Prostate gland (tissue), 2 donors: ENCODE results near the gene EEA1. TPM values are rescaled to one million over a fixed set of nuclear protein-coding genes. Genes with fewer than 3 reads are reported as not detected.

ENCODE experiments used
- DNase-seq: peaks from one replicate; pipeline ENCODE4 v3.0.0-alpha.2; 2019; ENCODE audit warnings: low spot score
- H3K27ac ChIP-seq, 2 donors: fragments of 200-600 bp; sonication (generic); 2 replicates each; pipeline ENCODE4 v1.5.1; 2017 to 2019
- H3K27me3 ChIP-seq: fragments of 200-600 bp; sonication (generic); replicated peaks from 2 replicates; pipeline ENCODE4 v1.5.1; 2019; ENCODE audit not compliant: insufficient read depth
- H3K36me3 ChIP-seq, 2 donors: fragments of 200-600 bp; sonication (generic); 1 replicate in 1 of 2; 2 replicates in 1 of 2; pipeline versions ENCODE4 v1.5.1 to v1.8.1; 2017 to 2019
- H3K4me1 ChIP-seq: fragments of 200-600 bp; sonication (generic); replicated peaks from 2 replicates; pipeline ENCODE4 v1.5.1; 2019
- H3K4me3 ChIP-seq, 2 donors: fragments of 200-600 bp; sonication (generic); 2 replicates each; pipeline ENCODE4 v1.5.1; 2017 to 2019
- H3K9me3 ChIP-seq: fragments of 200-600 bp; sonication (generic); 2 replicates; pipeline ENCODE4 v1.5.1; 2017
- CTCF ChIP-seq, 4 experiments: fragments of 200-600 bp in 2 of 4; fragments of 450-650 bp in 2 of 4; sonication (generic) in 2 of 4; IDR thresholded peaks; 1 replicate in 3 of 4; 2 replicates in 1 of 4; pipeline ENCODE4 v1.5.1; 2016 to 2019; ENCODE audit warnings: antibody characterized with exemption in 4 of 4, mild to moderate bottlenecking in 2 of 4, moderate library complexity in 2 of 4
- POLR2A ChIP-seq: fragments of 450-650 bp; IDR thresholded peaks from one replicate; pipeline ENCODE4 v1.6.1; 2016; ENCODE audit warnings: antibody characterized with exemption, mild to moderate bottlenecking
- POLR2AphosphoS5 ChIP-seq: sonication (generic); formaldehyde crosslinking; IDR thresholded peaks from one replicate; pipeline ENCODE4 v1.6.1; 2017; ENCODE audit warnings: antibody characterized with exemption
- WGBS: methylation state at CpG from one replicate; pipeline ENCODE4 v1.1.5; 2018; 5-methylcytosine and 5-hydroxymethylcytosine counted together
- intact Hi-C: fragments of 100-400 bp; cut with DNase I; formaldehyde crosslinking; loops from one replicate; pipeline ENCODE4 v1.14.2; 2022
- total RNA-seq, 2 donors: library from RNA; depleted of rRNA; stranded (reverse); fragments of >200 nt; gene quantifications; one replicate each; pipeline ENCODE4 v1.1.0, GENCODE V29; 2016

The EEA1 gene
- total RNA-seq, 2 donors from 2014 or later = 18.6 to 22.6 TPM

GRCh38 chr12:92879698-92880322 lies 49.3 kb downstream of the EEA1 start:
- intact Hi-C loops = no loop called here
- no peak for DNase-seq

GRCh38 chr12:92877904-92878303 lies 51.2 kb downstream of the EEA1 start:
- H3K9me3 ChIP-seq = no peaks in the 10 kb centered on the region
- 91% methylated on average over 1 of the region's 1 CpG for WGBS
- no peak overlapping the region for H3K27ac ChIP-seq
- H3K4me1 ChIP-seq = no peaks in the 10 kb centered on the region
- no peaks in the 10 kb centered on the region for H3K36me3 ChIP-seq
- no peaks in the 10 kb centered on the region for H3K27me3 ChIP-seq
- intact Hi-C loops = no loop called here
- TF ChIP-seq CTCF (IDR thresholded peaks at IDR 0.05) (no peak), POLR2A (no peak), POLR2AphosphoS5 (no peak)
- DNase-seq = no peak
- no peak overlapping the region for H3K4me3 ChIP-seq

More at GRCh38 chr12:92879698-92880322, 49.3 kb downstream of the EEA1 start:
- Histone ChIP-seq H3K4me3 (no peak overlapping the region), H3K9me3 (no peaks in the 10 kb centered on the region), H3K27me3 (no peaks in the 10 kb centered on the region), H3K27ac (no peak overlapping the region), H3K4me1 (no peaks in the 10 kb centered on the region), H3K36me3 (no peaks in the 10 kb centered on the region)
- no peak for TF ChIP-seq POLR2A
- no peak for TF ChIP-seq CTCF (IDR thresholded peaks at IDR 0.05)
- no peak for TF ChIP-seq POLR2AphosphoS5
- 88% methylated on average over 2 of the region's 2 CpGs for whole genome bisulfite sequencing

GRCh38 chr12:92876496-92876895 lies 52.6 kb downstream of the EEA1 start:
- intact Hi-C loops = no loop called here
- Histone ChIP-seq H3K9me3 (no peaks in the 10 kb centered on the region), H3K36me3 (no peaks in the 10 kb centered on the region), H3K4me3 (no peak overlapping the region), H3K27ac (no peak overlapping the region), H3K27me3 (no peaks in the 10 kb centered on the region), H3K4me1 (no peaks in the 10 kb centered on the region)
- no peak for DNase-seq
- TF ChIP-seq POLR2A (no peak), POLR2AphosphoS5 (no peak), CTCF (IDR thresholded peaks at IDR 0.05) (no peak)
- WGBS = 97% methylated on average over 3 of the region's 3 CpGs

GRCh38 chr12:92871116-92871515 lies 58.0 kb downstream of the EEA1 start:
- WGBS = 65% methylated on average over 3 of the region's 3 CpGs
- TF ChIP-seq POLR2AphosphoS5 = no peak
- TF ChIP-seq CTCF (IDR thresholded peaks at IDR 0.05) = no peak
- no peak for TF ChIP-seq POLR2A
- no peaks in the 10 kb centered on the region for H3K4me1 ChIP-seq
- DNase-seq = no peak
- no peak overlapping the region for H3K27ac ChIP-seq
- H3K9me3 ChIP-seq = no peaks in the 10 kb centered on the region
- no peaks in the 10 kb centered on the region for H3K36me3 ChIP-seq
- intact Hi-C loops = no loop called here
- H3K4me3 ChIP-seq = no peak overlapping the region
- H3K27me3 ChIP-seq = no peaks in the 10 kb centered on the region

GRCh38 chr12:92866418-92866817 lies 62.7 kb downstream of the EEA1 start:
- H3K36me3 ChIP-seq = no peaks in the 10 kb centered on the region
- WGBS = 97% methylated on average over 2 of the region's 2 CpGs
- no peaks in the 10 kb centered on the region for H3K4me1 ChIP-seq
- H3K4me3 ChIP-seq = no peak overlapping the region
- H3K27me3 ChIP-seq = no peaks in the 10 kb centered on the region
- intact Hi-C loops = no loop called here
- TF ChIP-seq POLR2A (no peak), POLR2AphosphoS5 (no peak), CTCF (IDR thresholded peaks at IDR 0.05) (no peak)
- H3K9me3 ChIP-seq = no peaks in the 10 kb centered on the region
- no peak overlapping the region for H3K27ac ChIP-seq
- no peak for DNase-seq
